ENCODE data around the gene FARP2.

The FARP2 gene

GRCh38 chr2:241466230-241466629 is 110.1 kb downstream of the FARP2 start:
- no peak for DNase-seq (ENCODE audit: low read depth)
- H3K4me3 ChIP-seq (ENCODE audit: control insufficient read depth, low read depth, low read length): no peak overlapping the region
- no peak for TF ChIP-seq CTCF (IDR thresholded peaks at IDR 0.05; ENCODE audit: control insufficient read depth, insufficient read depth, low read depth, low read length, missing control alignments)

- no peak overlapping the region for H3K4me3 ChIP-seq (ENCODE audit: control insufficient read depth, low read depth, low read length)
- TF ChIP-seq CTCF (IDR thresholded peaks at IDR 0.05; ENCODE audit: control insufficient read depth, insufficient read depth, low read depth, low read length, missing control alignments): no peak
- no peak for DNase-seq (ENCODE audit: low read depth)
Observed at GRCh38 chr2:241467777-241468475, 111.8 kb downstream of the FARP2 start.

- no peak for TF ChIP-seq CTCF (IDR thresholded peaks at IDR 0.05; ENCODE audit: control insufficient read depth, insufficient read depth, low read depth, low read length, missing control alignments)
- no peak overlapping the region for H3K4me3 ChIP-seq (ENCODE audit: control insufficient read depth, low read depth, low read length)
- no peak for DNase-seq (ENCODE audit: low read depth)
Observed at GRCh38 chr2:241468476-241468781, 112.3 kb downstream of the FARP2 start.

DNA sequence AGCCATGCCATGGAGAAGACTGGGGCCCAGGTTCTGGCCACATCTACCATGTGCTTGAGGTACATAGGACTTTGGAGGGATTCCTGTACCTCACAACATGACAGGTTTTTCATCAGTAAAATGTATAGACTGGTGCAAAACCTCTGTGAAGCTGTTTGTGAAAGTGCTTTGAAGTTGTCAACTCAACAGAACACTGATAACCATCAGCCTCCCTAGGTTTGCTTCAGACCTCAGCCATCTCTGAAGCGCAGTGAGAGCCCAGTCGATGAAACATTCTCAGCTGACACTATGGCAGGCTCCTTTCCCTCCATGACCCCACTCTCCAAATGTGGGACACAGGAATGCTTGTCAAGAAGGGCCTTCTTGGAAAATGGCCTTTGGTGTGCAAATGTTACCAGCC is 113.7 kb downstream of the FARP2 start:
- no peak for TF ChIP-seq CTCF (IDR thresholded peaks at IDR 0.05; ENCODE audit: control insufficient read depth, insufficient read depth, low read depth, low read length, missing control alignments)
- no peak for DNase-seq (ENCODE audit: low read depth)
- H3K4me3 ChIP-seq (ENCODE audit: control insufficient read depth, low read depth, low read length): no peak overlapping the region

DNA sequence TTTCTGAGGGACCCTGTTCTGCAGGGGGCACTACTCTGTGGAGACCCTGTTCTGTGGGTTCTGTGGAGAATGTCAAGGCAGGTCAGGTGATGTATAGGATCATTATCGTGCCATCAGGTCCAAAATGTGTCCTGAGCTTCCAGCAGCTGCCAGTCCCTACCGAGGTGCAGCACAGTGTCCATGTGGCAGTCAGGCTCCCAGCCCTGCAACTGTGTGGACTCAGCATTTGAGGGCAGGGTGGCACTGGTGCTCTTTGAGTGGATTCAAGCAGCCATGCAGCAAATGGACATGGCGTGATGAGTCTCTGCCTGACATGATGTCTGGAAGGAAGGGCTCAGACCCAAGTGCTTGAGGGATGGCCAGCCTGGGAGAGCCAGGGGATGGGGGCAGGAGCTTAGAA is 117.3 kb downstream of the FARP2 start:
- DNase-seq (ENCODE audit: low read depth): no peak
- TF ChIP-seq CTCF (IDR thresholded peaks at IDR 0.05; ENCODE audit: control insufficient read depth, insufficient read depth, low read depth, low read length, missing control alignments): no peak
- H3K4me3 ChIP-seq (ENCODE audit: control insufficient read depth, low read depth, low read length): no peak overlapping the region

GRCh38 chr2:241475267-241475666 is 119.2 kb downstream of the FARP2 start:
- TF ChIP-seq CTCF (IDR thresholded peaks at IDR 0.05; ENCODE audit: control insufficient read depth, insufficient read depth, low read depth, low read length, missing control alignments): no peak
- H3K4me3 ChIP-seq (ENCODE audit: control insufficient read depth, low read depth, low read length): no peak overlapping the region
- no peak for DNase-seq (ENCODE audit: low read depth)

- no peak overlapping the region for H3K4me3 ChIP-seq (ENCODE audit: control insufficient read depth, low read depth, low read length)
Observed at GRCh38 chr2:241478166-241478565, 122.1 kb downstream of the FARP2 start.

More at GRCh38 chr2:241478166-241478565, 122.1 kb downstream of the FARP2 start:
- no peak for DNase-seq (ENCODE audit: low read depth)
- TF ChIP-seq CTCF (IDR thresholded peaks at IDR 0.05; ENCODE audit: control insufficient read depth, insufficient read depth, low read depth, low read length, missing control alignments): no peak
